NCI-H69 (cell line): Measurements from ENCODE around the gene LRP4.

Source experiments
- DNase-seq: peaks from one replicate; lab custom pipeline; 2025; lab: John Stamatoyannopoulos, UW

Gene LRP4

GRCh38 chr11:46918788-46919513, 601 bp upstream of the LRP4 start:
- DNase-seq, result peak; percentile 61

GRCh38 chr11:46917762-46918082, 628 bp downstream of the LRP4 start:
- peak; percentile 62 for DNase-seq

GRCh38 chr11:46917109-46917761, 1.1 kb downstream of the LRP4 start:
- DNase-seq, result no peak

GRCh38 chr11:46916286-46917108, 1.9 kb downstream of the LRP4 start:
- peak; percentile 76 for DNase-seq

GRCh38 chr11:46914910-46915309, 3.4 kb downstream of the LRP4 start:
- DNase-seq, result no peak

GRCh38 chr11:46914363-46914762, 4.0 kb downstream of the LRP4 start:
- DNase-seq, result no peak

- peak; percentile 45 for DNase-seq
Measured at GRCh38 chr11:46913484-46913883, 4.9 kb downstream of the LRP4 start.

- peak; percentile 95 for DNase-seq
Measured at GRCh38 chr11:46912526-46913150, 5.7 kb downstream of the LRP4 start.

- DNase-seq, result no peak
Measured at GRCh38 chr11:46907606-46908005, 10.7 kb downstream of the LRP4 start.

GRCh38 chr11:46906609-46907041, 11.7 kb downstream of the LRP4 start:
- no peak for DNase-seq

GRCh38 chr11:46905806-46906205, 12.5 kb downstream of the LRP4 start:
- no peak for DNase-seq

- peak; percentile 97 for DNase-seq
Measured at GRCh38 chr11:46903846-46904245, 14.5 kb downstream of the LRP4 start.

GRCh38 chr11:46902694-46903093, 15.7 kb downstream of the LRP4 start:
- no peak for DNase-seq

GRCh38 chr11:46901156-46901555, 17.2 kb downstream of the LRP4 start:
- DNase-seq, result peak; percentile 24

- no peak for DNase-seq
Measured at GRCh38 chr11:46900091-46900746, 18.1 kb downstream of the LRP4 start.

- no peak for DNase-seq
Measured at GRCh38 chr11:46899501-46900025, 18.8 kb downstream of the LRP4 start.

- no peak for DNase-seq
Measured at GRCh38 chr11:46898396-46899095, 19.8 kb downstream of the LRP4 start.

GRCh38 chr11:46896719-46897406, 21.5 kb downstream of the LRP4 start:
- peak; percentile 92 for DNase-seq

- DNase-seq, result peak; percentile 92
Measured at GRCh38 chr11:46895821-46896220, 22.5 kb downstream of the LRP4 start.

- no peak for DNase-seq
Measured at GRCh38 chr11:46894961-46895360, 23.4 kb downstream of the LRP4 start.
